ENCODE data around the gene OGFOD3. TPM values are rescaled to one million over a fixed set of nuclear protein-coding genes. Genes with fewer than 3 reads are reported as not detected.

OGFOD3 gene
- total RNA-seq, 1 donor from 2014 or later, result 63.9 TPM

GRCh38 chr17:82397449-82398335 lies 20.7 kb downstream of the OGFOD3 start:
- H3K4me3 ChIP-seq (ENCODE audit: low read depth, low read length), result no peak overlapping the region
- no peak for DNase-seq (ENCODE audit: low read depth)
- no peak for TF ChIP-seq CTCF (conservative IDR thresholded peaks at IDR 0.05; ENCODE audit: low read depth, low read length)

- DNase-seq (ENCODE audit: low read depth), result no peak
- no peak for TF ChIP-seq CTCF (conservative IDR thresholded peaks at IDR 0.05; ENCODE audit: low read depth, low read length)
- no peak overlapping the region for H3K4me3 ChIP-seq (ENCODE audit: low read depth, low read length)
Measured at GRCh38 chr17:82396601-82397435, 21.6 kb downstream of the OGFOD3 start.

GRCh38 chr17:82394278-82394677 lies 24.1 kb downstream of the OGFOD3 start:
- no peak for TF ChIP-seq CTCF (conservative IDR thresholded peaks at IDR 0.05; ENCODE audit: low read depth, low read length)
- no peak overlapping the region for H3K4me3 ChIP-seq (ENCODE audit: low read depth, low read length)
- DNase-seq (ENCODE audit: low read depth), result no peak

GRCh38 chr17:82392941-82393340 lies 25.4 kb downstream of the OGFOD3 start:
- DNase-seq (ENCODE audit: low read depth), result no peak
- TF ChIP-seq CTCF (conservative IDR thresholded peaks at IDR 0.05; ENCODE audit: low read depth, low read length), result no peak
- no peak overlapping the region for H3K4me3 ChIP-seq (ENCODE audit: low read depth, low read length)

DNA sequence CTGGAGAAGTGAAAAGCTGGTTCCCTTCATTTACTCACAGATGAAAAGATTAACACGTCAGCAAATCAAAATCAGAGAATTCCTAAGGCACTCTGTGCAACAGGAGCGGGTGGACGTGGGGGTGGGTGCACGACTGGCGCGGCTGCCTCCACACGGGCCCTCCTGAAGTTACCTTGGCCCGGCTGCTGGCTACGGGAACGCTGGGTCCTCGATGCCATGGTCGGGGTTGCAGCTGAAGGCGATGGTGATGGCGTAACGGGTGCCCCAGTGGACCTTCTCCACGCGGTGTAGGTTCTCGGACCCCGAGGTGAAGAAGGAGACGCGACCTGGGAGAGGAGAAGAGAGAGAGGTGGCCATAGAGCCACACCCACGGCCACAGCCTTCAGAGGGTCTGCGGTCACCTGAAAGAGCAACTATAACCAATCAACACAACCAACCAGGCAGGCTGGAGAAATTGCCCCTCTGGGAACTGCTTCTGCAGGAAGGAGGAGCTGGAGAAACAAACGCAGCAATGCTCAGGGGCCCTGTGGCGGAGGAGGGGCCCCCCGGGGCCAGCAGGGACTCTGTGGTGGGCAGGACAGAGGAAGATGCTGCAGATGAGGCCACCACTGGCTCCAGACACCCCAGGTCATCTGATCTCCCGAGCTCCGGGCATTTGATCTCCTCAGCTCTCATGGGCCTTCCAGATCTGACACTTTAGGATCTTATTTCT lies 26.0 kb downstream of the OGFOD3 start:
- H3K4me3 ChIP-seq (ENCODE audit: low read depth, low read length), result no peak overlapping the region
- no peak for TF ChIP-seq CTCF (conservative IDR thresholded peaks at IDR 0.05; ENCODE audit: low read depth, low read length)
- no peak for DNase-seq (ENCODE audit: low read depth)

DNA sequence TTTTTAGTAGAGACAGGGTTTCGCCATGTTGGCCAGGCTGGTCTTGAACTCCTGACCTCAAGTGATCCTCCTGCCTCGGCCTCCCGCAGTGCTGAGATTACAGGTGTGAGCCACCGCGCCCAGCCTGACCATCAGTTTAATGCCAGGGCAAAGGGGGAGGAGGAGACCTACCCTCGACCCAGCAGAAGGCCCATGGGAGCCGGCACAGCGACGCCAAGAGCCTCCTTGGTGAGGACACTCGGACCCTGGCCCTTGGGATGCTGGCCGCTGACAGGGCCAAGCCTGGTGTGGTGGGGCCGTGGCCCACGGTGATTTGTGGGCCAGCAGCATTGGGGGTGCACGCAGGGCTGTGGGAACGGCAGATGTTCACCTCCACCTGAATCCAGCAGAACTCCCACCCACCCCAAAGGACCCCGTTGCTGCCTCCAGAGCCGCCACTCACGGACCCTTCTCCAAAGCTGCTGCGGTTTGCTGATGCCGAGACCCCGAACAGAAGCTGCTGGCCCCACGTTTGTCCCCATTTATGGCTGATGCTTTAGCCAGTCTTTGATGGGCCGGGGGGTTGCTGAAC lies 26.8 kb downstream of the OGFOD3 start:
- no peak for DNase-seq (ENCODE audit: low read depth)
- H3K4me3 ChIP-seq (ENCODE audit: low read depth, low read length), result no peak overlapping the region
- TF ChIP-seq CTCF (conservative IDR thresholded peaks at IDR 0.05; ENCODE audit: low read depth, low read length), result no peak
